Measurements from ENCODE around the gene PDGFD.

Gene PDGFD

GRCh38 chr11:104075706-104076105 lies 88.2 kb downstream of the PDGFD start:
- TF ChIP-seq TAF1 (IDR thresholded peaks at IDR 0.05; ENCODE audit: low read depth) (no peak), EP300 (IDR thresholded peaks at IDR 0.05; ENCODE audit: borderline replicate concordance) (no peak), ZBTB7A (IDR thresholded peaks at IDR 0.05; ENCODE audit: low read depth) (no peak), FOXM1 (IDR thresholded peaks at IDR 0.05; ENCODE audit: borderline replicate concordance, low read depth) (no peak)

- TF ChIP-seq TCF12 (IDR thresholded peaks at IDR 0.05; ENCODE audit: low read depth) = no peak
These were observed 88.9 kb downstream of the PDGFD start for GRCh38 chr11:104075091-104075490.

- TF ChIP-seq FOXM1 (IDR thresholded peaks at IDR 0.05; ENCODE audit: borderline replicate concordance, low read depth) (no peak), TAF1 (IDR thresholded peaks at IDR 0.05; ENCODE audit: low read depth) (no peak), USF1 (IDR thresholded peaks at IDR 0.05) (no peak), NFIC (IDR thresholded peaks at IDR 0.05) (no peak), TCF12 (IDR thresholded peaks at IDR 0.05; ENCODE audit: low read depth) (no peak), RAD21 (IDR thresholded peaks at IDR 0.05; ENCODE audit: low read depth) (no peak), CEBPB (IDR thresholded peaks at IDR 0.05) (no peak)
These were observed 89.8 kb downstream of the PDGFD start for GRCh38 chr11:104073950-104074705.

- TF ChIP-seq CREB1 (IDR thresholded peaks at IDR 0.05; ENCODE audit: low read depth) (no peak), USF1 (IDR thresholded peaks at IDR 0.05) (no peak), RAD21 (IDR thresholded peaks at IDR 0.05; ENCODE audit: low read depth) (no peak), EGR1 (IDR thresholded peaks at IDR 0.05) (no peak), REST (IDR thresholded peaks at IDR 0.05; ENCODE audit: low read depth) (no peak), YY1 (IDR thresholded peaks at IDR 0.05; ENCODE audit: low read depth) (no peak), CEBPB (IDR thresholded peaks at IDR 0.05) (no peak), FOXM1 (IDR thresholded peaks at IDR 0.05; ENCODE audit: borderline replicate concordance, low read depth) (no peak), TEAD4 (IDR thresholded peaks at IDR 0.05) (no peak), NFIC (IDR thresholded peaks at IDR 0.05) (no peak), MAX (IDR thresholded peaks at IDR 0.05) (no peak), ZBTB7A (IDR thresholded peaks at IDR 0.05; ENCODE audit: low read depth) (no peak), EP300 (IDR thresholded peaks at IDR 0.05; ENCODE audit: borderline replicate concordance) (no peak), TAF1 (IDR thresholded peaks at IDR 0.05; ENCODE audit: low read depth) (no peak), TCF12 (IDR thresholded peaks at IDR 0.05; ENCODE audit: low read depth) (no peak)
These were observed 96.4 kb downstream of the PDGFD start for GRCh38 chr11:104067534-104067933.

GRCh38 chr11:104064034-104064630 lies 99.8 kb downstream of the PDGFD start:
- TF ChIP-seq CEBPB (IDR thresholded peaks at IDR 0.05) = no peak
- no peak for TF ChIP-seq FOXM1 (IDR thresholded peaks at IDR 0.05; ENCODE audit: borderline replicate concordance, low read depth)
- TF ChIP-seq USF1 (IDR thresholded peaks at IDR 0.05) = no peak
- no peak for TF ChIP-seq TCF12 (IDR thresholded peaks at IDR 0.05; ENCODE audit: low read depth)
- no peak for TF ChIP-seq MAX (IDR thresholded peaks at IDR 0.05)
- no peak for TF ChIP-seq YY1 (IDR thresholded peaks at IDR 0.05; ENCODE audit: low read depth)
- TF ChIP-seq EGR1 (IDR thresholded peaks at IDR 0.05) = no peak
- no peak for TF ChIP-seq RAD21 (IDR thresholded peaks at IDR 0.05; ENCODE audit: low read depth)
- TF ChIP-seq REST (IDR thresholded peaks at IDR 0.05; ENCODE audit: low read depth) = no peak
- TF ChIP-seq TAF1 (IDR thresholded peaks at IDR 0.05; ENCODE audit: low read depth) = no peak
- TF ChIP-seq ZBTB7A (IDR thresholded peaks at IDR 0.05; ENCODE audit: low read depth) = no peak
- no peak for TF ChIP-seq TEAD4 (IDR thresholded peaks at IDR 0.05)
- TF ChIP-seq NFIC (IDR thresholded peaks at IDR 0.05) = no peak
- no peak for TF ChIP-seq EP300 (IDR thresholded peaks at IDR 0.05; ENCODE audit: borderline replicate concordance)
- no peak for TF ChIP-seq CREB1 (IDR thresholded peaks at IDR 0.05; ENCODE audit: low read depth)

Measured in Ishikawa (cell line).